ENCODE data around the gene NMNAT3.

DNA sequence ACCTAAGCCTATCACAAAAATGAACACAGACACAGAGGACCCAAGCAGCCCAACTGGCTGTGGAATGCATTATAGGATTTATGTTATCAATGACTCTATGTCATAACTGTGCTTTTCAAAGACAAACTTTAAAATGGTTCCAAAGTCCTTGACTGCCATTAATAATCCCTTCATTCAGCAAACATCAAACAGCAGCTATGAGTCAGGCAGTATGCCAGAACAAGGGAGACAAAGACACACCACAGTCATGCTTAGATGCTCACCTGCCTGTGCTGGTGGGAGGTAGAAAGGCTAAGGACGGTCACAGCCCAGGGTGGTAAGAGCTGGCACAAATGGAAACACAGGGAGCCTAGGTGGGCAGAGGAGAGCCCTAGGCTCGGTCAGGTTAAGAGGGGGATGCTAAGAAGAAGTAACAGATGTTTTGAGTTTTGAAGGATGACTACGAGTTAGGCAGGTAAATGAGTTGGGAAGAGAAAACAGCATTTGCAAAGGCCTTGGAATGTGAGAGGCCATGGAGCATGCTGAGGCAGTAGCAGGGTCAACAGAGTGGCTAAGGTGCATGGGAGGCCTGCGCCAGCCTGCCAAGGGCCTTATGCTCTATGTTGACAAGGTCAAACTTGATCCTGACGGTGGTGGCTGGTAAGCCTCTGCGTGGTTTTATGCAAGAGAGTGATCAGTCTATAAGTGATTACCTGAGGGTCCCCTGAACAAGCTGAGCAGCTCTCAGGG lies 23.0 kb downstream of the NMNAT3 start:
- TF ChIP-seq POLR2A (IDR thresholded peaks at IDR 0.05), result no peak
- TF ChIP-seq, protein P1, sequence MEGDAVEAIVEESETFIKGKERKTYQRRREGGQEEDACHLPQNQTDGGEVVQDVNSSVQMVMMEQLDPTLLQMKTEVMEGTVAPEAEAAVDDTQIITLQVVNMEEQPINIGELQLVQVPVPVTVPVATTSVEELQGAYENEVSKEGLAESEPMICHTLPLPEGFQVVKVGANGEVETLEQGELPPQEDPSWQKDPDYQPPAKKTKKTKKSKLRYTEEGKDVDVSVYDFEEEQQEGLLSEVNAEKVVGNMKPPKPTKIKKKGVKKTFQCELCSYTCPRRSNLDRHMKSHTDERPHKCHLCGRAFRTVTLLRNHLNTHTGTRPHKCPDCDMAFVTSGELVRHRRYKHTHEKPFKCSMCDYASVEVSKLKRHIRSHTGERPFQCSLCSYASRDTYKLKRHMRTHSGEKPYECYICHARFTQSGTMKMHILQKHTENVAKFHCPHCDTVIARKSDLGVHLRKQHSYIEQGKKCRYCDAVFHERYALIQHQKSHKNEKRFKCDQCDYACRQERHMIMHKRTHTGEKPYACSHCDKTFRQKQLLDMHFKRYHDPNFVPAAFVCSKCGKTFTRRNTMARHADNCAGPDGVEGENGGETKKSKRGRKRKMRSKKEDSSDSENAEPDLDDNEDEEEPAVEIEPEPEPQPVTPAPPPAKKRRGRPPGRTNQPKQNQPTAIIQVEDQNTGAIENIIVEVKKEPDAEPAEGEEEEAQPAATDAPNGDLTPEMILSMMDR (IDR thresholded peaks at IDR 0.05 in 4 of 5, conservative IDR thresholded peaks at IDR 0.05 in 1 of 5), result no peak
